HepG2 (cell line): ENCODE results near the gene ZBTB48. TPM values are rescaled to one million over a fixed set of nuclear protein-coding genes. Genes with fewer than 3 reads are reported as not detected.

ENCODE experiments used
- ATF7 ChIP-seq, 2 experiments: fragments of 450-650 bp in 1 of 2; sonication (generic) in 1 of 2; formaldehyde crosslinking in 1 of 2; IDR thresholded peaks; 2 replicates each; pipeline versions ENCODE4 v1.4.0 to v1.6.1; 2016 to 2020; ENCODE audit warnings: antibody characterized with exemption in 1 of 2, mild to moderate bottlenecking in 1 of 2, missing genetic modification reagents in 1 of 2
- PRDM15 ChIP-seq: sonication (generic); formaldehyde crosslinking; IDR thresholded peaks from 2 replicates; pipeline ENCODE4 v1.4.0; 2020; ENCODE audit warnings: missing genetic modification reagents
- SIN3A ChIP-seq: IDR thresholded peaks from 2 replicates; pipeline ENCODE4 v1.6.1; 2011; ENCODE audit warnings: low read depth, mild to moderate bottlenecking, control low read depth, low read length, borderline replicate concordance
- SMC3 ChIP-seq: IDR thresholded peaks from 2 replicates; pipeline ENCODE4 v1.6.1; 2011; ENCODE audit warnings: low read length, improper control_type of control experiment
- SRSF9 ChIP-seq: fragments of 200-400 bp; formaldehyde crosslinking; IDR thresholded peaks from 2 replicates; pipeline ENCODE4 v1.6.1; 2018; ENCODE audit warnings: borderline replicate concordance, mild to moderate bottlenecking, low read depth, low read length; ENCODE audit not compliant: insufficient read depth, poor library complexity, severe bottlenecking
- STAG1 ChIP-seq: sonication (generic); formaldehyde crosslinking; IDR thresholded peaks from 2 replicates; pipeline ENCODE4 v1.4.0; 2020; ENCODE audit warnings: missing genetic modification reagents
- TFDP1 ChIP-seq: IDR thresholded peaks from 2 replicates; pipeline ENCODE4 v1.6.1; 2016; ENCODE audit warnings: missing compliant biosample characterization, missing genetic modification reagents, borderline replicate concordance
- ZNF205 ChIP-seq: IDR thresholded peaks from 2 replicates; pipeline ENCODE4 v1.6.1; 2018; ENCODE audit warnings: missing biosample characterization, missing genetic modification reagents
- ZNF30 ChIP-seq: sonication (generic); formaldehyde crosslinking; IDR thresholded peaks from 2 replicates; pipeline ENCODE4 v1.5.0; 2020; ENCODE audit warnings: mild to moderate bottlenecking, missing genetic modification reagents
- ZNF337 ChIP-seq: sonication (generic); formaldehyde crosslinking; IDR thresholded peaks from 2 replicates; pipeline ENCODE4 v1.5.1; 2020; ENCODE audit warnings: missing genetic modification reagents, low read depth, mild to moderate bottlenecking, borderline replicate concordance
- ZNF512B ChIP-seq: sonication (generic); formaldehyde crosslinking; IDR thresholded peaks from 2 replicates; pipeline ENCODE4 v1.5.1; 2020; ENCODE audit warnings: missing genetic modification reagents, mild to moderate bottlenecking, borderline replicate concordance
- ZNF639 ChIP-seq: conservative IDR thresholded peaks from 2 replicates; pipeline ENCODE4 v1.6.1; 2018; ENCODE audit warnings: missing genetic modification reagents
- ZNF709 ChIP-seq: sonication (generic); formaldehyde crosslinking; IDR thresholded peaks from 2 replicates; pipeline ENCODE4 v1.5.0; 2020; ENCODE audit warnings: mild to moderate bottlenecking, missing genetic modification reagents
- ZXDC ChIP-seq: sonication (generic); formaldehyde crosslinking; IDR thresholded peaks from 2 replicates; pipeline ENCODE4 v1.5.0; 2020; ENCODE audit warnings: mild to moderate bottlenecking, missing genetic modification reagents
- polyA plus RNA-seq, 8 experiments: library from polyadenylated mRNA; depleted of rRNA in 3 of 8; stranded (reverse) in 7 of 8; unstranded in 1 of 8; fragments of >200 nt; fragmentation: Illumina TruSeq in 4 of 8; extraction: Trizol in 4 of 8; gene quantifications; 2 replicates each; pipeline versions ENCODE4 v1.2.1 to v1.2.3, GENCODE V29; 2011 to 2016; ENCODE audit warnings: low read depth in 4 of 8, missing spikeins in 1 of 8, mixed read lengths in 1 of 8; ENCODE audit not compliant: insufficient read depth in 1 of 8
- total RNA-seq, 5 experiments: library from RNA; depleted of rRNA; stranded (reverse); fragments of >200 nt; fragmentation: Illumina TruSeq; extraction: Trizol; gene quantifications; 2 replicates each; pipeline ENCODE4 v1.2.3, GENCODE V29; 2016; ENCODE audit warnings: low read depth in 1 of 5

Gene ZBTB48
- total and polyA plus RNA-seq, 2 of the 13 experiments (the other 11 are each of a cell fraction or from before 2014, with no cell fraction given), result 13.0 to 17.1 TPM

- TF ChIP-seq ZNF639 (CRISPR knock-in tag) (peak; percentile 69; the same call in 1 of the 2 replicates), ZNF337 (CRISPR knock-in tag) (peak; percentile 69; the same call in 1 of the 2 replicates), TFDP1 (CRISPR knock-in tag) (peak; percentile 38; the same call in 1 of the 2 replicates), ZXDC (CRISPR knock-in tag) (peak; percentile 53; the same call in 1 of the 2 replicates), ATF7 (IDR thresholded peaks at IDR 0.05) (no peak), ATF7 (CRISPR knock-in tag; IDR thresholded peaks at IDR 0.05) (peak; percentile 55; the same call in 1 of the 2 replicates), SIN3A (peak; percentile 84; the same call in 1 of the 2 replicates), ZNF30 (CRISPR knock-in tag) (0 out of 2 replicates have a peak, but pooled peaks have one; percentile 60), PRDM15 (peak; percentile 57; the same call in 1 of the 2 replicates), ZNF512B (no peak), SMC3 (peak; percentile 42; the same call in 1 of the 2 replicates), ZNF205 (0 out of 2 replicates have a peak, but pooled peaks have one; percentile 41), ZNF709 (peak; percentile 65; the same call in 1 of the 2 replicates), STAG1 (peak; percentile 67), SRSF9 (no peak)
Observed at GRCh38 chr1:6554031-6554906, 25.5 kb upstream of the ZBTB48 start, which contains the start of gene NOL9 (continued).
